Activated CD4-positive, CD25-positive, alpha-beta regulatory T cell treated with anti-CD3 and anti-CD28 coated beads, Interleukin-2, amount 50 U/mL, for 72 hours (primary cell): ENCODE measurements around the gene MARCHF10.
"Not testable (repeated sequence)": the region's sequence is repeated elsewhere in the genome, so short reads cannot be mapped to it uniquely, and the experiment has no call there.

Experiments
- DNase-seq: peaks from one replicate; pipeline ENCODE4 v3.0.0; 2021

Gene MARCHF10

DNA sequence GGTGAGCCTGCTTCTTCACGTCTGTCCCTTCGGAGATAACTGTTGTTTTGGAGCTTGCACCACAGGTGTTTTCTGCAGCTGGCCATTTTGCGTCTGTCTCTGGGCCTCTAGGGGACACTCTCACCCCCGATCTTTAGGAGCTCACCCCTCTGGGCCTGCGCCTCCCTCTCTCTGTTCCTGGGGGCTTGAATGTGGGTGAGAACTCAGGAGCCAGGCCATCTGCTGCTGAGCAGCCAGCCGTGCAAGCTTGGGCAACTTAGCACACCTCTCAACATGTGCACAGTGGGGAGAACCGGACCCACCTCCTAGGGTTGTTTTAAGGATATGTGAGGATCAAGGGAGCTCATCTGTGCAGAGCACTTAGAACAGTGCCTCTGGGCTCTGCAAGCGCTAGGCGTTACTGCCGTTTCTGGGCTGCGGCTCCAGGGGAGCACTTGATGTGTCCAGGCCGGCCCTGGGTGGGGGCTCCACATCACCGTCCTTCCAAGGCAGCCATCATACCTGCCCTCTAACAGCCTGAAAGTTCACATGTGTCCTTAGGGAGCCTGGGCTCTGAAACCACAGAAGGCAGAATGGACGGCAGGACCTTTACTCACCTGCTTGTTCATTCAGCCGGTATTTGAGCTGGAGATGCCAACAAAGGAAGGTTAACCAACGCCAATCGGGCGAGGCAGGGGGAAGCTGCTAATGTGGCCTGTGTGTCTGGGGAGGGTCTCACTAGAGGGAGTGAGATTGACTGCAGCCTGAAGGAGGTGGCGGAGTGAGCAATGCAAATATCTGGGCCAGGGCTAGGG is 114.3 kb downstream of the MARCHF10 start:
- DNase-seq: no peak

DNA sequence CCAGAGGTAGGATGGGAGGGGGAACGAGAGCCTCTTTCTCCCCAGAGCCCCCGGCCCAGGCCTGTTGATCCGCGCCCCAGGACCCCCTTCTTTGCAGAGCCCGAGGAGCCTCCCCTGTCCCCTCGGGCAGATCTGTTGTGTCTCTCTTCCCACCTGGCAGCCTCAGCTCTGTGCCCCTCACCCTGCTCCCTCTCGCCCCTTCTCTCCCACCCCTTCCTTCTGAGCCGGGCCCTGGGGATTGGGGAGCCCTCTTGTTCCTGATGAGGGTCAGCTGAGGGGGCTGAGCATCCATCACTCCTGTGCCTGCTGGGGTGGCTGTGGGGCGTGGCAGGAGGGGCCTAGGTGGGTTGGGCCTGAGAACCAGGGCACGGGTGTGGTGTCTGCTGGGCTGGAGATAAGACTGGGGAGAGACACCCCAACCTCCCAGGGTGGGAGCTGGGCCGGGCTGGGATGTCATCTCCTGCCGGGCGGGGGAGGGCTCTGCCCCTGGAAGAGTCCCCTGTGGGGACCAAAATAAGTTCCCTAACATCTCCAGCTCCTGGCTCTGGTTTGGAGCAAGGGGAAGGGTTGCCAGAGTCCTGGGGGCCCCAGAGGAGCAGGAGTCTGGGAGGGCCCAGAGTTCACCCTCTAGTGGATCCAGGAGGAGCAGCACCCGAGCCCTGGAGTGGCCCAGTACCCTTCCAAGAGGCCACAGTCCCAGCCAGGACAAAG is 115.2 kb downstream of the MARCHF10 start:
- no peak for DNase-seq

DNA sequence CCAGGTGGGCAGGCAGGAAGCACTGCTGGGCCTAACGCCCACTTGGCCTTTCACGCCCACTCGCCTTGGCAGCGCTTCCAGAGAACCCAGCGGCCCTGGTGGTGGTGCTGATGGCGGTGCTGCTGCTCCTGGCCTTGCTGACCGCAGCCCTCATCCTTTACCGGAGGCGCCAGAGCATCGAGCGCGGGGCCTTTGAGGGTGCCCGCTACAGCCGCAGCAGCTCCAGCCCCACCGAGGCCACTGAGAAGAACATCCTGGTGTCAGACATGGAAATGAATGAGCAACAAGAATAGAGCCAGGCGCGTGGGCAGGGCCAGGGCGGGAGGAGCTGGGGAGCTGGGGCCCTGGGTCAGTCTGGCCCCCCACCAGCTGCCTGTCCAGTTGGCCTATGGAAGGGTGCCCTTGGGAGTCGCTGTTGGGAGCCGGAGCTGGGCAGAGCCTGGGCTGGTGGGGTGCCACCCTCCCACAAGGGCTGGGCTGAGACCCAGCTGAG is 115.9 kb downstream of the MARCHF10 start:
- no peak for DNase-seq

DNA sequence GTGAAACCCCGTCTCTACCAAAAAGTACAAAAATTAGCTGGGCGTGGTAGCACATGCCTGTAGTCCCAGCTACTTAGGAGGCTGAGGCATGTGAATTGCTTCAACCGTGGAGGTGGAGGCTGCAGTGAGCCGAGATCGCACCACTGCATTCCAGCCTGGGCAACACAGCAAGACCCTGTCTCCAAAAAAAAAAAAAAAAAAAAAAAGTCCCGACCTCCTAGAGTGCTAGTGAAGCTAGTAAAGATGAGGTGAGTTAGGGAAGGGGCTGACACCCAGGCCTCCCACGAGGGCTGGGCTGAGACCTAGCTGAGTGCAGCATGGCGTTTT is 116.6 kb downstream of the MARCHF10 start:
- DNase-seq: not testable (repeated sequence)

DNA sequence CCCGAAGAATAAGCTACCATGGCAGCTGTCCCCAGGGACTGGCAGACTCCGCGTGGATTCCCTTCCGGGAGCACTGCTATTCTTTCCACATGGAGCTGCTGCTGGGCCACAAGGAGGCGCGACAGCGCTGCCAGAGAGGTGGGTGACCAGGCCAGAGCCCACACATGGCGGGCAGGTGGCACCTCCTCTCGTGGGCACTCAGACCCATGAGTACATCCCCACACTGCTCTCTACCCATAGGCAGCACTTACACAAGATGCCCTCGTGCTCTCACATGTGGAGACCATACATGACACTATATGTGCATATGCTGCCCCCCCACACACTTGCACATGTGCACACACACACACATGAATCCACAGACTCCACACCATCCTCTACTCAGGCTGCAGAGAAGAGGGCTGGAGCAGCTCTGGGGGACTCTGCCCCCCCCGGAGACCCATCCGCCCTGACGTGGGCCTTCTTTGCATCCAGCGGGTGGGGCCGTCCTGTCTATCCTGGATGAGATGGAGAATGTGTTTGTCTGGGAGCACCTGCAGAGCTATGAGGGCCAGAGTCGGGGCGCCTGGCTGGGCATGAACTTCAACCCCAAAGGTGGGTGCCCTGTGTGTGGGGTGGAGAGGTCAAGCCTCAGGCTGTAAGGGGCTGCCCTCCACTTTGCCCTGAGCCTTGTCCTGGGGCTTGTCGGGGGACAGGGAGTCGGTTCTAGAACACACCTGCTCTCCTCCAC is 117.8 kb downstream of the MARCHF10 start:
- DNase-seq: no peak

DNA sequence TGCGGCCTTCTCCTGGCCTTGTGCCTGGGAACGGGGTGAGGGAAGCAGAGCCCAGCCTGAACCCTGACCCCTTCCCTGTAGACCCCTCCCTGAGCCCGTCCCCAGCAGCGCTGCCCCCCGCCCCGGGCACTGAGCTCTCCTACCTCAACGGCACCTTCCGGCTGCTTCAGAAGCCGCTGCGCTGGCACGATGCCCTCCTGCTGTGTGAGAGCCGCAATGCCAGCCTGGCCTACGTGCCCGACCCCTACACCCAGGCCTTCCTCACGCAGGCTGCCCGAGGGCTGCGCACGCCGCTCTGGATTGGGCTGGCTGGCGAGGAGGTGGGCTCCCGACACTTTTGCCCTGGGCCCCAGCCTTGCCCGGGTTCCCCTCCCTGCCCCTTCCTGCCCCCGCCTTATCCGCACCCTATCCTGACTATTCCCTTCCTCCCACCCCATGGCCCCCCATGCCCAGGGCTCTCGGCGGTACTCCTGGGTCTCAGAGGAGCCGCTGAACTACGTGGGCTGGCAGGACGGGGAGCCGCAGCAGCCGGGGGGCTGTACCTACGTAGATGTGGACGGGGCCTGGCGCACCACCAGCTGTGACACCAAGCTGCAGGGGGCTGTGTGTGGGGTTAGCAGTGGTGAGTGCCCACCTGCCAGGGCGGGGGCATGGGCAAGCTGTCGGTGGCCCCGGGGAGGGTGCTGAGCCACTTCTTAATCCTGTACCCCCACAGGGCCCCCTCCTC is 118.5 kb downstream of the MARCHF10 start:
- DNase-seq: no peak

DNA sequence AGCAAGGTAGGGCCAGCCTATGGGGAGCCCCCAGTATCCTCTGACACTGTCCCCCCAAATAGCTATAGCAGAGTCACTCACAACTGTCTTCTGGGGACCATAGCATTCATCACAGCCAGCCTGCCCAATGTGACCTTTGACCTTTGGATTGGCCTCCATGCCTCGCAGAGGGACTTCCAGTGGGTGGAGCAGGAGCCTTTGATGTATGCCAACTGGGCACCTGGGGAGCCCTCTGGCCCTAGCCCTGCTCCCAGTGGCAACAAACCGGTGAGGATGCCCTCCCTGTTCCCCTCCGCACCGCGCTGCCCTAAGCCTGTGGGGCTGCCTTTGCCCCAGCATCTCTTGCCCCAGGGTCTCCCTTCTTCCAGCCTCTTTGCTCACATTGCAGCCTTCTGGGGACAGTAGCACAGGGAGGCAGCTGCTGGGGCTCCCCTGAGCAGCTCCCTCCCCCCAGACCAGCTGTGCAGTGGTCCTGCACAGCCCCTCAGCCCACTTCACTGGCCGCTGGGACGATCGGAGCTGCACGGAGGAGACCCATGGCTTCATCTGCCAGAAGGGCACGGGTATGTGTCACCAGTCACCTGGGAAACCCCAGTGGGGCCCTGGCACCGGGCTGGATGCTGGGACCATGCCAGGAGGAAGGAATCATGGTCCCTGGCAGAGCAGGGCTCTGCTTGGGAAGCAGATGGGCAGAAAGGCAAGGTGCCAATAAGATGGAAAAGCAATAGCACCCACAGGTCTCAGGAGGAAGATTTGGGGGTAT is 119.5 kb downstream of the MARCHF10 start:
- DNase-seq: no peak

DNA sequence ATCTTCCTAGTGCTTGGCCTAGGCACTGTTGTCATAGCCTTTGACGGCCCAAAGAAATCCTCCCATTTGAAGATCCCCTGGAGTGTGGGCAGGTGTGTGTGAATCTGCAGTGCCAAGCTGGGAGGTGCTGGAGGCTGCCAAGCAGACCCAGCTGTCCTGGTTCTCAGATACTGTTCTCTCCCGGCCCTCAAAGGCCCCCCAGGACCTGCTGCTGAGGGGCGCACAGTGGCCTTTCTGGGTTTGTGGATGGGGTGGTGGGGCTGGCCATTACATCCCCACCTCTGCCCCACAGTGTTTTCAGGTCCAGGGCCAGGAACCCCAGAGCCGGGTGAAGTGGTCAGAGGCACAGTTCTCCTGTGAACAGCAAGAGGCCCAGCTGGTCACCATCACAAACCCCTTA is 120.1 kb downstream of the MARCHF10 start:
- DNase-seq: no peak

DNA sequence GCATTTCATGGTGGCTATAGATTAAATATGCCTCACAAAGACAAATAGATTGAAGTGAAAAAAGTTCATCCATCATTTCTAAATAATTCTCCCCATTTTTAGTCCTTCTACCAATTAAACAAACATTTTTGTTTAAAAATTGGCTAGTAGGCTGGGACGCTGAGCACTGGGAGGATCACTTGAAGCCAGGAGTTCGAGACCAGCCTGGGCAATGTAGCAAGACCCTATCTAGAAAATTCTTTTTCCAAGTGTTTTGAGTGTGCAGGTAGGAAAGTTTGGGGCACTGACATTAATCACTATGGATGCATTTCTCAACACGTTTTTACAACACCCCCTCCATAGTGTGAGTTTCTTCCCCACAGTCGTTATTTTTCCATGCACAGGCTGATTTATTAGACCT is 123.9 kb downstream of the MARCHF10 start:
- DNase-seq: no peak

DNA sequence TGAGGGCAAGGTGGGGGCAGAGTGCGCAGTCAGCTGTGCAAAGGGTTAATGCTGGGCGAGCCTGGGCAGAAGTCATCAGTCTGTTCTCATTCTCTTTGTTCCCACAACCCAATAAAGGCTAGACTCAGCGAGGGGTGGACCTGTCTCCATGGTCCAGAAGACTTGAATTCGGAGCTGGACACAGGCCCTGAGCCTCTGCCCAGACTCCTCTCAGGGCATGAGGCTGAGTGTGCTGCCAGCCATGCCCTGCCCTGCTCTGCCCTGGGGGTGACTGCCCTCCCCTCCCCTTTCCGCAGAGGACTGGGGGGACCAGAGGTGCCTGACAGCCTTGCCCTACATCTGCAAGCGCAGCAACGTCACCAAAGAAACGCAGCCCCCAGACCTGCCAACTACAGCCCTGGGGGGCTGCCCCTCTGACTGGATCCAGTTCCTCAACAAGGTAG is 126.2 kb downstream of the MARCHF10 start:
- DNase-seq: no peak

DNA sequence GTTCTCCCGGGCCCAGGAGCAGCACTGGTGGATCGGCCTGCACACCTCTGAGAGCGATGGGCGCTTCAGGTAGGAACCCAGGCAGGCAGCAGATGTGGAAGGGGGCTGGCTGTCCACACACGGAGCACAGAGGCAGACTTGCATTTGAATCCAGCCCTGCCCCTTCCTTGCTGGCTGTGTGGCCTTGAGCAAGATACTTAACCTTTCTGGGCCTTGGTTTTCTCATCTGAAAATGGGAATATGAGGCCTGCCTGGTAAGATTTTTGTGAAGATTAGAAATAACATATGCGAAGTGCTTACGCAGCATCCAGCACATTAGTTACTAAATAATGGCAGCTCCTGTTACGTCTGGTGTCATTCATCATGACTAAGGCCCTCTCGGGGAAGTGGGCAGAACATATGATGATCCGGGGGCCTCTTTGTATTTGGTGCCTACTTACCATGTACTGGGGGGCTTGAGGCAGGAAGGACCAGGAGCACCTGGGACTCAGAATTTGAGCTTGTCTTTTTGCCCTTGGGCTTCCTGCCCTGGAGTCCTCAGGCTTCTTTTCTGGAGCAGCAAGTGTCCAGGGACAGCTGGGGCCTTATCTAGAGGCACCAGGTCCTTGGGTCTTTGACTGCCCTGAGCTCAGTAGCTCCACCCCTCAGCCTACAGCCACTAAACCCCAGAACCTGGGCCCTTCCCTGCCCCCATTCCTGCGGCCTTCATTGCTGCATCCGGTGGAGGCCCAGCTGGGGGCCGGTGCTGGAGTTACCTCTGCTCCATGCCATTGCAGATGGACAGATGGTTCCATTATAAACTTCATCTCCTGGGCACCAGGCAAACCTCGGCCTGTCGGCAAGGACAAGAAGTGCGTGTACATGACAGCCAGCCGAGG is 126.8 kb downstream of the MARCHF10 start:
- no peak for DNase-seq

DNA sequence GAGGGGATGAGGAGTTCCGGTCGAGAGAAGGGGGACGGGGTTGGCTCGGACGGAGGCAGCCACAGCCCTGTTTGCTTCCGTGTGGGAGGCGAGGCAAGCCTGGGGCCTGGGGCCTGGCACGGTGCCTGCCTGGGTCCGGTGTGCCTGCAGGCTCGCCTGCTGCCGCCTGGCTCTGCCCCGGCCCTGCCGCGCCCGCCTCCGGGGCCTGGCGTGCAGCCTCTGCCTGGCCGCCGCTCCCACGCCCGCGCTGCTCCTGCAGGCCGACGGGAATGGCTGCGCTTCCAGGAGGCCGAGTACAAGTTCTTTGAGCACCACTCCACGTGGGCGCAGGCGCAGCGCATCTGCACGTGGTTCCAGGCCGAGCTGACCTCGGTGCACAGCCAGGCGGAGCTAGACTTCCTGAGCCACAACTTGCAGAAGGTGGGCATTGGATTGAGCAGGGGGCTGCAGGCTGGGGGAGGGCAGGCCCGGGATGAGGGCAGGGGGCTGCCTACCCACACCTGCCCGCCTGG is 127.5 kb downstream of the MARCHF10 start:
- no peak for DNase-seq

DNA sequence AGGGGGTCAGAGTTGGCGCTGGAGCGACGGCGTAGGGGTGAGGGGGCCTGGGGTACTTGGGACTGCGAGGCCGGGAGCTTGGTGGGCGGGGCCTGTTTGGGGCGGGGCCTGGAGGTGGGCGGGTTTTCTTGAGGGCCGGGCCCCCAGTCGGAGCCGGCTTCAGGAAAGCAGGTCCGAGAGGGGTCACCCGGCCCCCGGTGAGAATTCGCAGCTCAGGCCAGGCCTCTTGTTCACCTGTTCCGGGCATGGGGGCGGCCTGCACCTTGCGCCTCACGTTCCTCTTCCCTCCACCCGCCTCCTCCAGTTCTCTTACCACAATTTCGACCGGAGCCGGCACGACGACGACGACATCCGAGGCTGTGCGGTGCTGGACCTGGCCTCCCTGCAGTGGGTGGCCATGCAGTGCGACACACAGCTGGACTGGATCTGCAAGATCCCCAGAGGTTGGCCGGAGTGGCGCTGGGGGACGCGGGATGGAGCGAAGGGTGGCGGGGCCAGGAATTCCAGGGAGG is 128.2 kb downstream of the MARCHF10 start:
- no peak for DNase-seq

DNA sequence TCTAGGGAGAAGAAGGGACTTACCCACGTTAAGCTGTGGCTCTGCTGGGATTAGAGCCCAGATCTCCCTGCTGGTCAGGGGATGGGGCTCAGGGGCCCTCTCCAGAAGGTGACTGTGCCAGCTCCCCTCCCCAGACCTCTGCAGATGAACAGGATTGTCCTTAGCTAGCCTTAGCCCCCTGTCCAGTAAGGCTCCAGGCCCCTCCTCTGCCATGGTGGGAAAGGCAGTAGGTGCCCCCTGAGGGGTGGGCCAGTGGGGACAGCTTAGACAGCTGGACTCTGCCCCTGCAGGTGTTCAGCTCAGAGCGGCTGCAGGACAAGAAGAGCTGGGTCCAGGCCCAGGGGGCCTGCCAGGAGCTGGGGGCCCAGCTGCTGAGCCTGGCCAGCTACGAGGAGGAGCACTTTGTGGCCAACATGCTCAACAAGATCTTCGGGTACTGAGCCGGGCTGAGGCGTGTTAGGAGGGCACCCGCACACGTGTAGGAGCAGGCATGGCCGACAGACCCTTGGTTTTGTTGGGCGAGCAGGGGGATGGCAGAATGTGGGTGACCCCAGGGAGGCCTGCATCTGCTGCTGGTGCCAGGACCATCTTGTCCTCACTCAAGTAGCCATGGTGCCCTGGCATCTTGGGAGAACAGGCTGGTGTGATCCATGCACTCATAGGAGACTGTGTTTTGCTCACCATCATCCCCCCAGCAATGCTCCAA is 129.7 kb downstream of the MARCHF10 start:
- DNase-seq: no peak

DNA sequence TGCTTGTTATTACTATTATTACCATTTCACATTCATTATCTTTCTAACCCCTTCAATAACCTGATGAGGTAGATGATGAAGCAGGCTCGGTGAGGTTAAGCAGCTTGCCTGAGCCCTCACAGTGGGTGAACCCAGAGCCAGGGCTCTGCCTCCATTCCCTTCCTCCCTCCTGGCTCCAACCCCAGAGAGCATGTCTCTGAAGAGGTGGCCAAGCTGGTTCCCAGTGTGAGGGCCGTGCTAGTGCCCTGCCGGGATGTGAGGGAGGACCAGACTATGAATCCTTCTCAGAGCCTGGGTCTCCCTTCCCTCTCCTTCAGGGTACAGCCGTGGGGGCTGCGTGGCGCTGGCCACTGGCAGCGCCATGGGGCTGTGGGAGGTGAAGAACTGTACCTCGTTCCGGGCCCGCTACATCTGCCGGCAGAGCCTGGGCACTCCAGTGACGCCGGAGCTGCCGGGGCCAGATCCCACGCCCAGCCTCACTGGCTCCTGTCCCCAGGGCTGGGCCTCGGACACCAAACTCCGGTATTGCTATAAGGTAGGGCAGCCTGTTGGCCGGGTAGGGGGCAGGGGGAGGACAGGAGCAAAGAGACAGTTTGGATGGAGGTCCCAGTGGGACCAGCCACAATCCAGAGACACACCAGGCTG is 131.0 kb downstream of the MARCHF10 start:
- DNase-seq: no peak

DNA sequence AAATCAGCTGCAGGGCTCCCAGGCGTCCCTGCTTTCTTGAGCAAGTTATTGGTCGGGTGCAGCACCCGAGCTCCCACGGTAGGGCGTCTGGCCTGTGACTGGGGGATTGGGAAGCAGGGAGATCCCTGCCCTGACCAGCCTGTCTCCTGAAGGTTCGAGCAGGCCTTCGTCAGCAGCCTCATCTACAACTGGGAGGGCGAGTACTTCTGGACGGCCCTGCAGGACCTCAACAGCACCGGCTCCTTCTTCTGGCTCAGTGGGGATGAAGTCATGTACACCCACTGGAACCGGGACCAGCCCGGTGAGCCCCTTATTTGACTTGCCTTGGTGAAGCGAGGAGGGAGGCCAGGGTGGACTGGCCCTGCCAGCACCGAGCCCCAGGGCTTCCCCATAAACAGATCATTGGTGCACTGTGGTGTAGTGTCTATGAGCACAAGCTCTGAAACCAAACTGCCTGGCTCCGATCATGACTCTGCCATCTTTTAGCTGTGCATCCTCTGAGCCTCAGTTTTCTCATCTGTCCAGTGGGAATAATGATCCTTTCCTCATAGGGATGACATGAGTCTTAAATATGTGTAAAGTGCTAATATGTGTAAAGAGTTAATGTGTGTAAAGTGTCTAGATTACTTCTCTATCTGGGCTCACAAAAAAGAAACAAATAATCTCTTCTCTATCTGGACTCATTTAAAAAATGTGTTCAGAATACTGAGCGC is 131.7 kb downstream of the MARCHF10 start:
- no peak for DNase-seq

DNA sequence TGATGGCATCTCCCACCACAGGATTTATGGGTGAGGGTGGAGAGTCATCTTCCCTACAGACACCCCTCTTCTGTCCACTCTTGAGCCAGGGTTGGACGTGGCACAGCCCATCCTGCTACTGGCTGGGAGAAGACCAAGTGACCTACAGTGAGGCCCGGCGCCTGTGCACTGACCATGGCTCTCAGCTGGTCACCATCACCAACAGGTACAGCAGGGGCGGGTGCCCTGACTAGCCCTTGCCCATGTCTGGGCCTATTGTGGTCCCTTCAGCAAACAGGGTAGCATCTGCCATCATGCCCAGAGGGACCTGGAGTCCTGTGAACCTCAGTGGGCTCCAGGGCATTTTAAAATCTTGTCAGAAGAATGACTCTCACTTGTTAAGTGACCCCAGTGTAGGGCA is 132.4 kb downstream of the MARCHF10 start:
- DNase-seq: no peak

DNA sequence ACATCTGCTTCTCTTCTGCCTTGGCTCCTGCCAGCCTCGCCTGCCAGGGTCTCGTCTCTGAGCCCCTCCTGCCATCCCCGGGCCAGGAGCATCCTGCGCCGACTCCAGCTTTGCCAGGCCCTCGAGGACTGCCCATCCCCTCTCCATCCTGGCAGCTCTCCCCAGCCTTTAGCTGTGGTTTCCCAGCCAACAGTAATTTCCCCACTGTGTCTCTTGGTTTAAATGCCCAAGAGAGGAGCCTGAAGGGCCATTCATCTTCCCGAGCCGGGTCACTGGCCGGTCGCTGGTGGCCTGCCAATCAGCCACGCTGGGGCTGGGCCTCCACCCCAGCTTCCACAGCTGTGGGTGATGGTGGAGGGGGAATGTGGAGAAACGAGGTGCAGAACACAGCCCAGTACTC is 132.9 kb downstream of the MARCHF10 start:
- DNase-seq: no peak

DNA sequence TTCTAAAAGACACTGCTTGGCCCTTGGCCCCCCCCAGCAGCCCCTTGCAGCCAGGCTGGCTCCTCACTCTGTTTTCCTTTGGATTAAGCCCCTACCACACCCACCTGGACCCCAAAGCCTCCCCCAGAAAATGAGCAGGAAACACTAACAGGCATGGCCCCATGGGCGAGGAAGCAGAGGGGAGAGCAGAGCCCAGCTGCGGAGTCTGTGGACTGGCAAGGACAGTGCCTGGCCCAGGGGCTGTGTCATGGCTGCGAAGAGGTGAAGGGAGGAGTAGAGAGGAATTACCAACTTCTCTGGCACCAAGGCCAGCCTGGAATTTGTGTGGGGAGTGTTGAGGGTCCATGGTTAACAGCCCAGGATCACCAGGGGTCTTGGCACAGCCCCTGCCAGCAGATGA is 133.3 kb downstream of the MARCHF10 start:
- no peak for DNase-seq
